NT2/D1 (cell line): Measurements from ENCODE around the gene ZFHX3.

Experiments
- YY1 ChIP-seq: IDR thresholded peaks from 2 replicates; pipeline ENCODE4 v1.6.1; 2011; ENCODE audit not compliant: insufficient read length, insufficient read depth
- ZNF274 ChIP-seq: IDR thresholded peaks from 2 replicates; pipeline ENCODE4 v1.6.1; 2011; ENCODE audit warnings: mild to moderate bottlenecking, low read depth, low read length

DNA sequence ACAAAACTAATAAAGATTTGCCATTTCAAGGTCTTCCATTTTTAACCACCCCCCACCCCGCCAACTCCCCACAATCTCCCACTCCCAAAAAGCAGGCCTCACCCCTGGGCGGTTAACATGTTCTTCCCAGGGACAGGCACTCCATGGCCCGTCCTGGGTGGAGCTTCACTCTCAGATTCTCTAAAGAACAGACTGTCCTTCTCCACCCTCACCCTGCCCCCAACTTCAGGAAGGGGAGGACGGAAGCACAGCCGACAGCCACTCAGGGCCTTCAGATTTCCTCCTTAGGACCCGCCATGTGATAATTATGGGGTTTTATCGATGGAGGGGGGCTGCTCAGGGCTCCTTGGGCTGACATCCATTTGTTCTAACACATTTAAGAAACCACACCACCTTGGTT is 61.9 kb downstream of the ZFHX3 start:
- TF ChIP-seq YY1 (no peak), ZNF274 (no peak)
